ENCODE measurements around the gene KIF5B. TPM values are rescaled to one million over a fixed set of nuclear protein-coding genes. Genes with fewer than 3 reads are reported as not detected.
A peak's percentile ranks its signal among the peaks of the same experiment; 100 is the strongest.

KIF5B gene
- total and polyA plus RNA-seq, 5 donors from 2014 or later = 20.9 to 69.0 (median 26.6) TPM

DNA sequence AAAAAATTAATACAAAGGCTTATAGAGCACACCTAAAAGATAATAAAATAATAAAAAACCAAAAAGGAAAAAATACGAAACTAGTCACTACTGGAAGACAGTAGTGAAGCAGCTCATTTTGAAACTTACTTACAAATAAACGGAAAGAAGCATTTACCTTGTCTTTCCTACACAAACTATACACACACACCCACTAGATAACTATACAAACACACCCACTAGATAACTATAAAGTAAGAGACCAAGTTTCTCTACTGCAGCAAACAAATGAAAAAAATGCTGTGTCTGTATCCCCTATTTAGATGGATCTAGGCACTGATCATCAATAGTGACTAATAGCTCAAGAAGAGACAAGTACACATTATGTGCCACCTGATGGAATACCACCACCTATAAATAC is 49.2 kb downstream of the KIF5B start:
- H3K9me3 ChIP-seq (ENCODE audit: control insufficient read depth in 2 of 2, low read length in 2 of 2) = no peaks in the 10 kb centered on the region
- Mint-ChIP-seq H3K27ac (no peak overlapping the region), H3K4me1 (peaks cover 4 to 10% (median 7%) of the 10 kb centered on the region in 4 donors), H3K27me3 (no peaks in the 10 kb centered on the region), H3K9me3 (no peaks in the 10 kb centered on the region), H3K36me3 (peaks cover 15% of the 10 kb centered on the region), H3K4me3 (no peak overlapping the region)
- peaks cover 30% of the 10 kb centered on the region for H3K36me3 ChIP-seq (ENCODE audit: control insufficient read depth, insufficient read depth, low read length)
- no peak overlapping the region for H3K4me3 ChIP-seq (ENCODE audit: low read depth, low read length)
- no peak overlapping the region for H3K27ac ChIP-seq (ENCODE audit: insufficient read depth, low read length, poor library complexity, severe bottlenecking)
- no peaks in the 10 kb centered on the region for H3K4me1 ChIP-seq (ENCODE audit: control insufficient read depth, insufficient read depth, low read length, poor library complexity, severe bottlenecking)
- no peak for ATAC-seq (ENCODE audit: low read depth in 2 of 2)
- no peak for DNase-seq
- H3K27me3 ChIP-seq (ENCODE audit: control insufficient read depth, insufficient read depth, low read length) = no peaks in the 10 kb centered on the region

DNA sequence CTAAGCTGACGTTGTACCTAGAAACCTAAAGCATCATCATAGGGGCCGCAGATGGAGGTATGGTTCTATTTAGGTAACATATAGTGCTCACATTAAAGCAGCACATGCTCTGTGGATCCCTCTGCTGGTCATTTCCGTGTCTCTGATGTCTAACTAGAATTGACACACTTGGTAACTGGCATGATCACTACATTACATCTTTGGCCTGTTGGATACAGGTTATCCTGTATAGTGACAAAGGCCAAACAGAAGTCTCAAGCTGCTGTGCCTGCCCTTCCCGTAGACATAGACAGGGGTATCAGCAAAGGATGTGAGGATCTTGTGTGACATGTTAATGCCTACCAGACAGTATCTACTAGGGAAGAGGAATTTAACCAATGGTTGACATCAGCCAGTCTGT is 51.2 kb downstream of the KIF5B start:
- Mint-ChIP-seq H3K4me1 (peaks cover 6 to 23% (median 11%) of the 10 kb centered on the region in 4 donors), H3K27me3 (no peaks in the 10 kb centered on the region), H3K4me3 (no peak overlapping the region), H3K27ac (peak overlapping the region in 1 of 3 donors; percentile 37), H3K36me3 (peaks cover 9% of the 10 kb centered on the region), H3K9me3 (no peaks in the 10 kb centered on the region)
- Histone ChIP-seq H3K4me1 (ENCODE audit: control insufficient read depth, insufficient read depth, low read length, poor library complexity, severe bottlenecking) (peaks cover 5% of the 10 kb centered on the region), H3K36me3 (ENCODE audit: control insufficient read depth, insufficient read depth, low read length) (peaks cover 11% of the 10 kb centered on the region), H3K9me3 (ENCODE audit: control insufficient read depth in 2 of 2, low read length in 2 of 2) (no peaks in the 10 kb centered on the region), H3K27me3 (ENCODE audit: control insufficient read depth, insufficient read depth, low read length) (no peaks in the 10 kb centered on the region), H3K27ac (ENCODE audit: insufficient read depth, low read length, poor library complexity, severe bottlenecking) (no peak overlapping the region), H3K4me3 (ENCODE audit: low read depth, low read length) (no peak overlapping the region)
- DNase-seq (peak; percentile 4 to 72 (median 30)), ATAC-seq (ENCODE audit: low read depth in 2 of 2) (peak; percentile 70 to 73)

DNA sequence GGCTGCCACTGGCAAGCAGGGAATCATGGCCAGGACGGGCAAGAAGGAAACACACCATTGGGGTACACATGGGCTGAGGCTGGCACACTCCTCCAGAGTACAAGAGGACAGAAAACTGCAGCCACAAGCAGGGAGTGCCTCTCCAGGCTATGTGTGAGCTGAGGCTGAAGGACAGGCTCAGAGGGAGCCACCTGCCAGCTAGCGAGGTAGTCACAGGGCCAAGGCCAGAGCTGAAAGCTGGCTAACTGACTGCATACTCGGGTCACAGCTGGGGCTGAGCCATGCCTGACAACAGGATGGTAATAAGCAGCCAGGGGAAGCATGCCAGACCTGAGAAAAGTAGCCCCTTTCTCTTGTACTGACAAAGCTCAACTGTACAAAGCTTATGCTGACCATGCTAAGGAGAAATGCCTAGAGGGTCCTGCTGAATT is 52.0 kb downstream of the KIF5B start:
- H3K27ac Mint-ChIP-seq = peak overlapping the region in 1 of 3 donors; percentile 73
- H3K27me3 Mint-ChIP-seq = no peaks in the 10 kb centered on the region
- H3K9me3 Mint-ChIP-seq = no peaks in the 10 kb centered on the region
- DNase-seq (no peak), ATAC-seq (ENCODE audit: low read depth in 2 of 2) (no peak)
- H3K36me3 Mint-ChIP-seq = peaks cover 5% of the 10 kb centered on the region
- no peak overlapping the region for H3K4me3 Mint-ChIP-seq
- Histone ChIP-seq H3K4me3 (ENCODE audit: low read depth, low read length) (no peak overlapping the region), H3K27ac (ENCODE audit: insufficient read depth, low read length, poor library complexity, severe bottlenecking) (peak overlapping the region; percentile 3), H3K9me3 (ENCODE audit: control insufficient read depth in 2 of 2, low read length in 2 of 2) (no peaks in the 10 kb centered on the region), H3K27me3 (ENCODE audit: control insufficient read depth, insufficient read depth, low read length) (no peaks in the 10 kb centered on the region), H3K4me1 (ENCODE audit: control insufficient read depth, insufficient read depth, low read length, poor library complexity, severe bottlenecking) (peaks cover 5% of the 10 kb centered on the region), H3K36me3 (ENCODE audit: control insufficient read depth, insufficient read depth, low read length) (peaks cover 5% of the 10 kb centered on the region)
- peaks cover 6 to 23% (median 11%) of the 10 kb centered on the region in 4 donors for H3K4me1 Mint-ChIP-seq

DNA sequence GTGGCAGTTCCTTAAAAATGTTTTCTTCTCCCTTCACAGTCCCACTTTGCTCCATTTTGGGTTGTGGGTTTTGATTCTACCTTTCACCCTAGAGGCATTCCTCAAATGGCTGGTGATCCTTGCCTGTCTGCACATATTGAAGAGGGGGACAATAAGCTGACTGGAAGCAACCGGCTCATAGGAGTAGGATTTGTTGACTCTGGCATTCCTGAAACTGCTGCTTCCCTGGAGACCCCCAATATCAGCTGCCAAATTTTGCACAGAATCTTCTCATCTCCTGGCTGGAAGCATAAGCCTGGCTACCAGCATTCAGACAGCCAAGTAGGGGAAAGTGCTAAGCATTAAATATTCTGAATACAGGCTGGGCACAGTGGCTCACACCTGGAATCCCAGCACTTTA is 53.7 kb downstream of the KIF5B start:
- Histone ChIP-seq H3K27ac (ENCODE audit: insufficient read depth, low read length, poor library complexity, severe bottlenecking) (no peak overlapping the region), H3K27me3 (ENCODE audit: control insufficient read depth, insufficient read depth, low read length) (no peaks in the 10 kb centered on the region), H3K36me3 (ENCODE audit: control insufficient read depth, insufficient read depth, low read length) (no peaks in the 10 kb centered on the region), H3K4me3 (ENCODE audit: low read depth, low read length) (no peak overlapping the region), H3K9me3 (ENCODE audit: control insufficient read depth in 2 of 2, low read length in 2 of 2) (no peaks in the 10 kb centered on the region), H3K4me1 (ENCODE audit: control insufficient read depth, insufficient read depth, low read length, poor library complexity, severe bottlenecking) (peaks cover 5% of the 10 kb centered on the region)
- Mint-ChIP-seq H3K4me1 (peaks cover 6 to 23% (median 11%) of the 10 kb centered on the region in 4 donors), H3K27me3 (no peaks in the 10 kb centered on the region), H3K9me3 (no peaks in the 10 kb centered on the region), H3K4me3 (no peak overlapping the region), H3K36me3 (no peaks in the 10 kb centered on the region), H3K27ac (peak overlapping the region; percentile 10 to 97 (median 53))
- ATAC-seq (ENCODE audit: low read depth in 2 of 2) (no peak), DNase-seq (no peak)

DNA sequence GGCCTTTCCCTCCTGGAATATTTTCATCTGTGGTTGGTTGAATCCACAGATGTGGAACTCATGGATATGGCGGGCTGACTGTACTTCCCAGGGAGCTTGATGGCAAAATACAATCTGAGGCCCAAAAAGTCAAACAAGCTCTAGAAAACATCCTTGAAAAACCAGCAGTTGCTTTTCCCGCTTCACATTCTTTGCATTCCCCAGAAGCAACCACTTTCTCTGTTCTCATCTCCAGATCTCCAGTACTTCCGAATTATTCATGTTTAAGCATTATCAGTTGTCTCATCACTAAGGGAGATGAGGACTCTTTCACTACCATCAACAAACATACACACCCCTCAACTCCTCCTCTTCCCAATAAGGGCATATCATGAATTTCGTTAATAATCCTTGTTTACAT is 55.3 kb downstream of the KIF5B start:
- Mint-ChIP-seq H3K4me3 (no peak overlapping the region), H3K4me1 (peaks cover 2 to 18% (median 8%) of the 10 kb centered on the region in 4 donors), H3K36me3 (no peaks in the 10 kb centered on the region), H3K27ac (peak overlapping the region in 1 of 3 donors; percentile 43), H3K27me3 (no peaks in the 10 kb centered on the region), H3K9me3 (no peaks in the 10 kb centered on the region)
- Histone ChIP-seq H3K9me3 (ENCODE audit: control insufficient read depth in 2 of 2, low read length in 2 of 2) (no peaks in the 10 kb centered on the region), H3K4me1 (ENCODE audit: control insufficient read depth, insufficient read depth, low read length, poor library complexity, severe bottlenecking) (peaks cover 5% of the 10 kb centered on the region), H3K27me3 (ENCODE audit: control insufficient read depth, insufficient read depth, low read length) (no peaks in the 10 kb centered on the region), H3K27ac (ENCODE audit: insufficient read depth, low read length, poor library complexity, severe bottlenecking) (no peak overlapping the region), H3K4me3 (ENCODE audit: low read depth, low read length) (no peak overlapping the region), H3K36me3 (ENCODE audit: control insufficient read depth, insufficient read depth, low read length) (no peaks in the 10 kb centered on the region)
- no peak for ATAC-seq (ENCODE audit: low read depth in 2 of 2)
- no peak for DNase-seq

DNA sequence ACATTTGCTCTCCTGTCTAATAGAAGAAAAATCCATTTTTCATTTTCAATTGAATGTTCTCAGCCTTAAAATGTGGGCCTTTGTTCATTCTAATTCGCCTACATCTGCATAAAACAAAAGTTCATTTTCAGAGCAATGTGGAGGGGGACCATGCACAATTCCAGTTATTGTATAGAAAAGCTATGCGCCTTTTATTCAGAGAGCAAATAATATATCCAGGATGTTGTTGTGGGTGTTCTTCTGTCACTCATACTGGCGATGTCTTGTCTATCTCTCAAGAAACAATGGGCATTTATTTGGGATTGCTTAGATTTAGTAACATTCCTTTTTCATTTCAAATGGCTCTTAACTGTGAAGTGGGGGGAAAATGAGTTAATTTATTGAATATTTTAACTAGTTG is 56.4 kb downstream of the KIF5B start:
- Histone ChIP-seq H3K27me3 (ENCODE audit: control insufficient read depth, insufficient read depth, low read length) (no peaks in the 10 kb centered on the region), H3K4me1 (ENCODE audit: control insufficient read depth, insufficient read depth, low read length, poor library complexity, severe bottlenecking) (peaks cover 5% of the 10 kb centered on the region), H3K27ac (ENCODE audit: insufficient read depth, low read length, poor library complexity, severe bottlenecking) (no peak overlapping the region), H3K9me3 (ENCODE audit: control insufficient read depth in 2 of 2, low read length in 2 of 2) (no peaks in the 10 kb centered on the region), H3K36me3 (ENCODE audit: control insufficient read depth, insufficient read depth, low read length) (no peaks in the 10 kb centered on the region), H3K4me3 (ENCODE audit: low read depth, low read length) (no peak overlapping the region)
- Mint-ChIP-seq H3K27ac (peak overlapping the region in 1 of 3 donors; percentile 2), H3K4me1 (peaks cover 2 to 18% (median 8%) of the 10 kb centered on the region in 4 donors), H3K27me3 (no peaks in the 10 kb centered on the region), H3K9me3 (no peaks in the 10 kb centered on the region), H3K4me3 (no peak overlapping the region), H3K36me3 (no peaks in the 10 kb centered on the region)
- no peak for ATAC-seq (ENCODE audit: low read depth in 2 of 2)
- no peak for DNase-seq

DNA sequence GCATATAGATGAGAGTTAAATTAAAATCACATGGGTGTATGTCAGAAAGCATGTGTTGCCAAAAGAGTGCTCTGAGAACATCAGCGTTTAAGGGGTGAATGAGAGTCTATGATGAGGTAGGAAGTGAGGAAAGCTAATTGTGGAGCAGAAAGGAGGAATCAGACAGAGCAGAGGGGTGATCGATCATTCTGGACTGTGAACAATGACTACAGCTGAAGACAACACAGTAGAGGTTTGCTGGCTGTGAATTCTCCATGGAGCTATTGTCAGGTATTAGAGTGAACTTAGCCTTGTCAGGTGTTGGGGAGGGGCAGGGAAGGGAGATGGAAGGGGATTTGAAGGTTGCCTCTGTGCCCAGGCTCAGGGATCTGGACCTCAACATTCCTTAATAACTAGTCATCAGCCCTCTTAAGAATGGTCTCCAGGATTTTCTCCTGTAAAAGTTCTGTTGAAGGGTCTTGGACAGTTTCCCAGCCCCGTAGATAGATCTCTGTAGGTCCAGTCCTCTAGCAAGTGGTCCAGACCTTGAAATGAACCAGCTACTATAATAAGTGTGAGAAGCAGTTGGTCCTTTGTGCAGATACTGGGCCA is 57.1 kb downstream of the KIF5B start:
- H3K36me3 ChIP-seq (ENCODE audit: control insufficient read depth, insufficient read depth, low read length) = no peaks in the 10 kb centered on the region
- Mint-ChIP-seq H3K4me1 (peaks cover 2 to 18% (median 8%) of the 10 kb centered on the region in 4 donors), H3K27ac (peak overlapping the region in 2 of 3 donors; percentile 2 to 3), H3K9me3 (no peaks in the 10 kb centered on the region), H3K4me3 (no peak overlapping the region), H3K36me3 (no peaks in the 10 kb centered on the region), H3K27me3 (no peaks in the 10 kb centered on the region)
- H3K4me3 ChIP-seq (ENCODE audit: low read depth, low read length) = no peak overlapping the region
- H3K9me3 ChIP-seq (ENCODE audit: control insufficient read depth in 2 of 2, low read length in 2 of 2) = no peaks in the 10 kb centered on the region
- H3K4me1 ChIP-seq (ENCODE audit: control insufficient read depth, insufficient read depth, low read length, poor library complexity, severe bottlenecking) = peaks cover 5% of the 10 kb centered on the region
- H3K27ac ChIP-seq (ENCODE audit: insufficient read depth, low read length, poor library complexity, severe bottlenecking) = no peak overlapping the region
- H3K27me3 ChIP-seq (ENCODE audit: control insufficient read depth, insufficient read depth, low read length) = no peaks in the 10 kb centered on the region
- ATAC-seq (ENCODE audit: low read depth in 2 of 2) (no peak), DNase-seq (no peak)

DNA sequence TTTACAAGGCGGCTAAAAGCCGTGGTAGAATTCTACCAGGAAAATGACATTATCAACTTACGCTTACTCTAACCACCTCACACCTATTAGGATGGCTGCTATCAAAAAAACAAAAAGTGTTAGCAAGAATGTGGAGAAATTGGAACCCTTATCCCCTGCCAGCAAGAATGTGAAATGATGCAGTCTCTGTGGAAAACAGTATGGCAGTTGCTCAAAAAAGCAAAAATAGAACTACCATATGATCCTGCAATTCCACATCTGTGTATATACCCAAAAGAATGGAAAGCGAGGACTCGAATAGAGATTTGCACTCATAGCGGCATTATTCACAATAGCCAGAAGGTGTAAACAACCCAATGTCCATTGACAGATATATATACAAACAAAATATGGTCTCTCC is 61.3 kb downstream of the KIF5B start:
- H3K4me1 Mint-ChIP-seq = no peaks in the 10 kb centered on the region

More for the DNA sequence above, 61.3 kb downstream of the KIF5B start:
- no peaks in the 10 kb centered on the region for H3K36me3 ChIP-seq (ENCODE audit: control insufficient read depth, insufficient read depth, low read length)
- H3K27me3 Mint-ChIP-seq = no peaks in the 10 kb centered on the region
- H3K9me3 ChIP-seq (ENCODE audit: control insufficient read depth in 2 of 2, low read length in 2 of 2) = no peaks in the 10 kb centered on the region
- H3K27me3 ChIP-seq (ENCODE audit: control insufficient read depth, insufficient read depth, low read length) = no peaks in the 10 kb centered on the region
- H3K36me3 Mint-ChIP-seq = peaks cover 3% of the 10 kb centered on the region
- ATAC-seq (ENCODE audit: low read depth in 2 of 2) = no peak
- H3K27ac Mint-ChIP-seq = no peak overlapping the region
- no peak overlapping the region for H3K27ac ChIP-seq (ENCODE audit: insufficient read depth, low read length, poor library complexity, severe bottlenecking)
- DNase-seq = no peak
- H3K4me3 ChIP-seq (ENCODE audit: low read depth, low read length) = no peak overlapping the region
- no peak overlapping the region for H3K4me3 Mint-ChIP-seq
- no peaks in the 10 kb centered on the region for H3K4me1 ChIP-seq (ENCODE audit: control insufficient read depth, insufficient read depth, low read length, poor library complexity, severe bottlenecking)
- H3K9me3 Mint-ChIP-seq = no peaks in the 10 kb centered on the region

Data from CD4-positive, CD25-positive, alpha-beta regulatory T cell (primary cell).